ENCODE data around the gene LMNTD1.

The LMNTD1 gene

GRCh38 chr12:25524366-25524765 is 28.7 kb downstream of the LMNTD1 start:
- Histone ChIP-seq H3K36me3 (ENCODE audit: control insufficient read depth in 5 of 5, insufficient read depth in 5 of 5, low read length in 5 of 5) (no peaks in the 10 kb centered on the region), H3K9me3 (ENCODE audit: control insufficient read depth in 5 of 5, low read length in 5 of 5) (no peaks in the 10 kb centered on the region), H3K27me3 (ENCODE audit: control insufficient read depth in 5 of 5, insufficient read depth in 4 of 5, low read length in 5 of 5) (no peaks in the 10 kb centered on the region), H3K27ac (ENCODE audit: low read depth, low read length) (no peak overlapping the region), H3K4me3 (ENCODE audit: low read depth in 1 of 5, low read length in 5 of 5) (no peak overlapping the region), H3K9ac (ENCODE audit: low read length in 5 of 5) (no peak overlapping the region), H3K4me1 (ENCODE audit: control insufficient read depth in 5 of 5, insufficient read depth in 5 of 5, low read length in 5 of 5) (no peaks in the 10 kb centered on the region)

GRCh38 chr12:25521625-25522256 is 31.3 kb downstream of the LMNTD1 start:
- H3K4me1 ChIP-seq (ENCODE audit: control insufficient read depth in 5 of 5, insufficient read depth in 5 of 5, low read length in 5 of 5) = no peaks in the 10 kb centered on the region
- H3K9ac ChIP-seq (ENCODE audit: low read length in 5 of 5) = no peak overlapping the region
- no peak overlapping the region for H3K27ac ChIP-seq (ENCODE audit: low read depth, low read length)
- H3K27me3 ChIP-seq (ENCODE audit: control insufficient read depth in 5 of 5, insufficient read depth in 4 of 5, low read length in 5 of 5) = no peaks in the 10 kb centered on the region
- no peaks in the 10 kb centered on the region for H3K36me3 ChIP-seq (ENCODE audit: control insufficient read depth in 5 of 5, insufficient read depth in 5 of 5, low read length in 5 of 5)
- H3K9me3 ChIP-seq (ENCODE audit: control insufficient read depth in 5 of 5, low read length in 5 of 5) = no peaks in the 10 kb centered on the region
- H3K4me3 ChIP-seq (ENCODE audit: low read depth in 1 of 5, low read length in 5 of 5) = no peak overlapping the region

- Histone ChIP-seq H3K9me3 (ENCODE audit: control insufficient read depth in 5 of 5, low read length in 5 of 5) (no peaks in the 10 kb centered on the region), H3K36me3 (ENCODE audit: control insufficient read depth in 5 of 5, insufficient read depth in 5 of 5, low read length in 5 of 5) (no peaks in the 10 kb centered on the region), H3K4me1 (ENCODE audit: control insufficient read depth in 5 of 5, insufficient read depth in 5 of 5, low read length in 5 of 5) (no peaks in the 10 kb centered on the region), H3K9ac (ENCODE audit: low read length in 5 of 5) (no peak overlapping the region), H3K27ac (ENCODE audit: low read depth, low read length) (no peak overlapping the region), H3K27me3 (ENCODE audit: control insufficient read depth in 5 of 5, insufficient read depth in 4 of 5, low read length in 5 of 5) (no peaks in the 10 kb centered on the region), H3K4me3 (ENCODE audit: low read depth in 1 of 5, low read length in 5 of 5) (no peak overlapping the region)
Observed at GRCh38 chr12:25518512-25518911, 34.6 kb downstream of the LMNTD1 start.

GRCh38 chr12:25504744-25505143 is 48.3 kb downstream of the LMNTD1 start:
- Histone ChIP-seq H3K9me3 (ENCODE audit: control insufficient read depth in 5 of 5, low read length in 5 of 5) (no peaks in the 10 kb centered on the region), H3K4me3 (ENCODE audit: low read depth in 1 of 5, low read length in 5 of 5) (no peak overlapping the region), H3K4me1 (ENCODE audit: control insufficient read depth in 5 of 5, insufficient read depth in 5 of 5, low read length in 5 of 5) (no peaks in the 10 kb centered on the region), H3K27ac (ENCODE audit: low read depth, low read length) (no peak overlapping the region), H3K36me3 (ENCODE audit: control insufficient read depth in 5 of 5, insufficient read depth in 5 of 5, low read length in 5 of 5) (no peaks in the 10 kb centered on the region), H3K9ac (ENCODE audit: low read length in 5 of 5) (no peak overlapping the region), H3K27me3 (ENCODE audit: control insufficient read depth in 5 of 5, insufficient read depth in 4 of 5, low read length in 5 of 5) (no peaks in the 10 kb centered on the region)

GRCh38 chr12:25503666-25504065 is 49.4 kb downstream of the LMNTD1 start:
- Histone ChIP-seq H3K4me1 (ENCODE audit: control insufficient read depth in 5 of 5, insufficient read depth in 5 of 5, low read length in 5 of 5) (no peaks in the 10 kb centered on the region), H3K27ac (ENCODE audit: low read depth, low read length) (no peak overlapping the region), H3K9ac (ENCODE audit: low read length in 5 of 5) (no peak overlapping the region), H3K27me3 (ENCODE audit: control insufficient read depth in 5 of 5, insufficient read depth in 4 of 5, low read length in 5 of 5) (no peaks in the 10 kb centered on the region), H3K4me3 (ENCODE audit: low read depth in 1 of 5, low read length in 5 of 5) (no peak overlapping the region), H3K9me3 (ENCODE audit: control insufficient read depth in 5 of 5, low read length in 5 of 5) (peaks cover 0 to 2% (median 0%) of the 10 kb centered on the region in 5 donors), H3K36me3 (ENCODE audit: control insufficient read depth in 5 of 5, insufficient read depth in 5 of 5, low read length in 5 of 5) (no peaks in the 10 kb centered on the region)

GRCh38 chr12:25502596-25502995 is 50.5 kb downstream of the LMNTD1 start:
- no peak overlapping the region for H3K4me3 ChIP-seq (ENCODE audit: low read depth in 1 of 5, low read length in 5 of 5)

GRCh38 chr12:25502118-25502517 is 51.0 kb downstream of the LMNTD1 start:
- H3K4me1 ChIP-seq (ENCODE audit: control insufficient read depth in 5 of 5, insufficient read depth in 5 of 5, low read length in 5 of 5) = no peaks in the 10 kb centered on the region
- no peaks in the 10 kb centered on the region for H3K27me3 ChIP-seq (ENCODE audit: control insufficient read depth in 5 of 5, insufficient read depth in 4 of 5, low read length in 5 of 5)
- H3K9me3 ChIP-seq (ENCODE audit: control insufficient read depth in 5 of 5, low read length in 5 of 5) = peaks cover 0 to 6% (median 2%) of the 10 kb centered on the region in 5 donors
- H3K9ac ChIP-seq (ENCODE audit: low read length in 5 of 5) = no peak overlapping the region
- no peaks in the 10 kb centered on the region for H3K36me3 ChIP-seq (ENCODE audit: control insufficient read depth in 5 of 5, insufficient read depth in 5 of 5, low read length in 5 of 5)
- H3K27ac ChIP-seq (ENCODE audit: low read depth, low read length) = no peak overlapping the region
- no peak overlapping the region for H3K4me3 ChIP-seq (ENCODE audit: low read depth in 1 of 5, low read length in 5 of 5)

More at GRCh38 chr12:25502596-25502995, 50.5 kb downstream of the LMNTD1 start:
- Histone ChIP-seq H3K9me3 (ENCODE audit: control insufficient read depth in 5 of 5, low read length in 5 of 5) (peaks cover 0 to 6% (median 2%) of the 10 kb centered on the region in 5 donors), H3K27ac (ENCODE audit: low read depth, low read length) (no peak overlapping the region), H3K4me1 (ENCODE audit: control insufficient read depth in 5 of 5, insufficient read depth in 5 of 5, low read length in 5 of 5) (no peaks in the 10 kb centered on the region), H3K36me3 (ENCODE audit: control insufficient read depth in 5 of 5, insufficient read depth in 5 of 5, low read length in 5 of 5) (no peaks in the 10 kb centered on the region), H3K9ac (ENCODE audit: low read length in 5 of 5) (no peak overlapping the region), H3K27me3 (ENCODE audit: control insufficient read depth in 5 of 5, insufficient read depth in 4 of 5, low read length in 5 of 5) (no peaks in the 10 kb centered on the region)

GRCh38 chr12:25501549-25501948 is 51.5 kb downstream of the LMNTD1 start:
- peaks cover 0 to 6% (median 2%) of the 10 kb centered on the region in 5 donors for H3K9me3 ChIP-seq (ENCODE audit: control insufficient read depth in 5 of 5, low read length in 5 of 5)
- H3K36me3 ChIP-seq (ENCODE audit: control insufficient read depth in 5 of 5, insufficient read depth in 5 of 5, low read length in 5 of 5) = no peaks in the 10 kb centered on the region
- H3K27me3 ChIP-seq (ENCODE audit: control insufficient read depth in 5 of 5, insufficient read depth in 4 of 5, low read length in 5 of 5) = no peaks in the 10 kb centered on the region
- H3K4me3 ChIP-seq (ENCODE audit: low read depth in 1 of 5, low read length in 5 of 5) = no peak overlapping the region
- no peak overlapping the region for H3K27ac ChIP-seq (ENCODE audit: low read depth, low read length)
- H3K9ac ChIP-seq (ENCODE audit: low read length in 5 of 5) = no peak overlapping the region
- H3K4me1 ChIP-seq (ENCODE audit: control insufficient read depth in 5 of 5, insufficient read depth in 5 of 5, low read length in 5 of 5) = no peaks in the 10 kb centered on the region

GRCh38 chr12:25500651-25501050 is 52.4 kb downstream of the LMNTD1 start:
- Histone ChIP-seq H3K9ac (ENCODE audit: low read length in 5 of 5) (no peak overlapping the region), H3K9me3 (ENCODE audit: control insufficient read depth in 5 of 5, low read length in 5 of 5) (peaks cover 0 to 6% (median 2%) of the 10 kb centered on the region in 5 donors), H3K4me1 (ENCODE audit: control insufficient read depth in 5 of 5, insufficient read depth in 5 of 5, low read length in 5 of 5) (peaks cover 0 to 7% (median 4%) of the 10 kb centered on the region in 5 donors), H3K4me3 (ENCODE audit: low read depth in 1 of 5, low read length in 5 of 5) (no peak overlapping the region), H3K27ac (ENCODE audit: low read depth, low read length) (no peak overlapping the region), H3K27me3 (ENCODE audit: control insufficient read depth in 5 of 5, insufficient read depth in 4 of 5, low read length in 5 of 5) (no peaks in the 10 kb centered on the region), H3K36me3 (ENCODE audit: control insufficient read depth in 5 of 5, insufficient read depth in 5 of 5, low read length in 5 of 5) (no peaks in the 10 kb centered on the region)

- no peak overlapping the region for H3K4me3 ChIP-seq (ENCODE audit: low read depth in 1 of 5, low read length in 5 of 5)
- no peaks in the 10 kb centered on the region for H3K36me3 ChIP-seq (ENCODE audit: control insufficient read depth in 5 of 5, insufficient read depth in 5 of 5, low read length in 5 of 5)
- H3K27me3 ChIP-seq (ENCODE audit: control insufficient read depth in 5 of 5, insufficient read depth in 4 of 5, low read length in 5 of 5) = no peaks in the 10 kb centered on the region
- no peak overlapping the region for H3K27ac ChIP-seq (ENCODE audit: low read depth, low read length)
- H3K9ac ChIP-seq (ENCODE audit: low read length in 5 of 5) = no peak overlapping the region
- peaks cover 0 to 6% (median 2%) of the 10 kb centered on the region in 5 donors for H3K9me3 ChIP-seq (ENCODE audit: control insufficient read depth in 5 of 5, low read length in 5 of 5)
- H3K4me1 ChIP-seq (ENCODE audit: control insufficient read depth in 5 of 5, insufficient read depth in 5 of 5, low read length in 5 of 5) = peaks cover 0 to 12% (median 7%) of the 10 kb centered on the region in 5 donors
Observed at GRCh38 chr12:25497021-25497420, 56.1 kb downstream of the LMNTD1 start.
